ENCODE measurements around the gene ZNF630.
"Not testable (repeated sequence)": the region's sequence is repeated elsewhere in the genome, so short reads cannot be mapped to it uniquely, and the experiment has no call there.

DNA sequence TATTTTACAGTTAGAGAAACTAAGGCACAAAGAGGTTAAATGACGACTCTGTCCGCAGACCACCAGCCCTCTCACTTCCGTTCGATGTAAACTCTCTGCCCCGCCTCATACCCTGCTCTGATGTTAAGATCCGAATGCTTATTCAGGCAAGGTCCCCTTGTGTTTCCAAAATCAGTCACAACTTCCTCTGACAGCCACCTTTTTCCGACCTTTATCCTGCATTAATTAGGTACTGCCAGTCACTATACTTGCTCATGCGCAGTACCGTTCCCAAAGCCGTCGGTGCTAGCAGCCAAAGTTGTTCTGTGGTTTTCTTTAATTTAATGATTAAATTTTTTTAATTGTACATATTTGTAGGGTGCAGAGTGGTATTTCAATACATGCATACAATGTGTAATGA is 51.0 kb downstream of the ZNF630 start:
- TF ChIP-seq, protein P1, sequence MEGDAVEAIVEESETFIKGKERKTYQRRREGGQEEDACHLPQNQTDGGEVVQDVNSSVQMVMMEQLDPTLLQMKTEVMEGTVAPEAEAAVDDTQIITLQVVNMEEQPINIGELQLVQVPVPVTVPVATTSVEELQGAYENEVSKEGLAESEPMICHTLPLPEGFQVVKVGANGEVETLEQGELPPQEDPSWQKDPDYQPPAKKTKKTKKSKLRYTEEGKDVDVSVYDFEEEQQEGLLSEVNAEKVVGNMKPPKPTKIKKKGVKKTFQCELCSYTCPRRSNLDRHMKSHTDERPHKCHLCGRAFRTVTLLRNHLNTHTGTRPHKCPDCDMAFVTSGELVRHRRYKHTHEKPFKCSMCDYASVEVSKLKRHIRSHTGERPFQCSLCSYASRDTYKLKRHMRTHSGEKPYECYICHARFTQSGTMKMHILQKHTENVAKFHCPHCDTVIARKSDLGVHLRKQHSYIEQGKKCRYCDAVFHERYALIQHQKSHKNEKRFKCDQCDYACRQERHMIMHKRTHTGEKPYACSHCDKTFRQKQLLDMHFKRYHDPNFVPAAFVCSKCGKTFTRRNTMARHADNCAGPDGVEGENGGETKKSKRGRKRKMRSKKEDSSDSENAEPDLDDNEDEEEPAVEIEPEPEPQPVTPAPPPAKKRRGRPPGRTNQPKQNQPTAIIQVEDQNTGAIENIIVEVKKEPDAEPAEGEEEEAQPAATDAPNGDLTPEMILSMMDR (IDR thresholded peaks at IDR 0.05 in 8 of 11, conservative IDR thresholded peaks at IDR 0.05 in 3 of 11) = not testable (repeated sequence)
- not testable (repeated sequence) for TF ChIP-seq POLR2A, POLR2AphosphoS5 (IDR thresholded peaks at IDR 0.05)

All from spleen (tissue), 7 donors.